KMS-11 (cell line): ENCODE data around the gene ESYT2.

ENCODE experiments used
- H2AFZ ChIP-seq: fragments of 200-600 bp; sonication (generic); 2 replicates; pipeline ENCODE4 v1.6.1; 2016; ENCODE audit warnings: antibody characterized with exemption, mixed run types, low read depth
- H3K27ac ChIP-seq: fragments of 200-600 bp; sonication (generic); 2 replicates; pipeline ENCODE4 v1.6.1; 2016; ENCODE audit warnings: mild to moderate bottlenecking, mixed run types
- H3K27me3 ChIP-seq: fragments of 200-600 bp; sonication (generic); 2 replicates; pipeline ENCODE4 v1.6.1; 2017; ENCODE audit warnings: mild to moderate bottlenecking, low read depth, mixed run types, moderate library complexity; ENCODE audit not compliant: insufficient read depth
- H3K36me3 ChIP-seq: fragments of 200-600 bp; sonication (generic); 2 replicates; pipeline ENCODE4 v1.6.1; 2017; ENCODE audit warnings: mild to moderate bottlenecking, mixed run types; ENCODE audit not compliant: insufficient read depth
- H3K4me1 ChIP-seq: fragments of 200-600 bp; sonication (generic); 2 replicates; pipeline ENCODE4 v1.6.1; 2016; ENCODE audit warnings: mild to moderate bottlenecking, low read depth, mixed run types; ENCODE audit not compliant: poor library complexity, severe bottlenecking
- H3K4me2 ChIP-seq: fragments of 200-600 bp; sonication (generic); 2 replicates; pipeline ENCODE4 v1.7.0; 2016; ENCODE audit warnings: mild to moderate bottlenecking, mixed run types
- H3K4me3 ChIP-seq: fragments of 200-600 bp; sonication (generic); IDR thresholded peaks from 2 replicates; pipeline ENCODE4 v1.6.1; 2017; ENCODE audit warnings: low read depth, low read length, mixed read lengths; ENCODE audit not compliant: insufficient read depth
- H3K79me2 ChIP-seq: fragments of 200-600 bp; sonication (generic); 2 replicates; pipeline ENCODE4 v1.6.1; 2016; ENCODE audit warnings: low read depth, mixed run types; ENCODE audit not compliant: insufficient read depth
- H3K9ac ChIP-seq: fragments of 200-600 bp; sonication (generic); 2 replicates; pipeline ENCODE4 v1.6.1; 2016; ENCODE audit warnings: mild to moderate bottlenecking, mixed run types
- H4K20me1 ChIP-seq: fragments of 200-600 bp; sonication (generic); 2 replicates; pipeline ENCODE4 v1.6.1; 2016; ENCODE audit warnings: mild to moderate bottlenecking, mixed run types; ENCODE audit not compliant: insufficient read depth
- CTCF ChIP-seq: fragments of 200-600 bp; sonication (generic); conservative IDR thresholded peaks from 2 replicates; pipeline ENCODE4 v1.6.1; 2017; ENCODE audit warnings: low read depth, mild to moderate bottlenecking, antibody characterized with exemption, low read length, moderate library complexity, mixed read lengths

ESYT2 gene

DNA sequence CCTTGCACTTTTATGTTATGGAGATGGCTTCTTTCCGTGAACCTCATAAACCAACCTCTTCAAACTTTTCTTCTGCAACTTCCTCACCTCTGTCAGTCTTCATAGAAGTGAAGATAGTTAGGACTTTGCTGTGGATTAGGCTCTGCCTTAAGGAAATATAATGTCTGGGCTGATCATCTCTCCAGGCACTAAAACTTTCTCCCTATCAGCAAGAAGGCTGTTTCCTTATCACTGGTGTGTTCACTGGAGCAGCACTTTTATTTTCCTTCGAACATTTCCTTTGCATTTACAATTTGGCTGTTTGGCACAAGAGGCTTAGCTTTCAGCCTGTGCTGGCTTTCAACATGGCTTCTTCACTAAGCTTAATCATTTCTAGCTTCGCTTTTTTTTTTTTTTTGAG lies 52.8 kb downstream of the ESYT2 start:
- Histone ChIP-seq H4K20me1 (no peaks in the 10 kb centered on the region), H3K4me3 (no peak overlapping the region), H3K4me2 (no peak overlapping the region), H3K9ac (no peak overlapping the region), H3K4me1 (peaks cover 6% of the 10 kb centered on the region), H3K36me3 (0 out of 2 replicates have a peak, but pooled peaks cover 6% of the 10 kb centered on the region), H3K27me3 (no peaks in the 10 kb centered on the region), H3K79me2 (no peaks in the 10 kb centered on the region), H3K27ac (no peak overlapping the region), H2AFZ (no peak overlapping the region)
- TF ChIP-seq CTCF = no peak

GRCh38 chr7:158774952-158775351 lies 54.4 kb downstream of the ESYT2 start:
- peaks cover 6% of the 10 kb centered on the region for H3K4me1 ChIP-seq
- H3K36me3 ChIP-seq = no peaks in the 10 kb centered on the region
- H3K27me3 ChIP-seq = no peaks in the 10 kb centered on the region
- no peaks in the 10 kb centered on the region for H3K79me2 ChIP-seq
- no peak for TF ChIP-seq CTCF
- no peak overlapping the region for H3K4me3 ChIP-seq
- no peak overlapping the region for H3K9ac ChIP-seq
- H4K20me1 ChIP-seq = no peaks in the 10 kb centered on the region
- H3K27ac ChIP-seq = no peak overlapping the region
- H2AFZ ChIP-seq = no peak overlapping the region
- H3K4me2 ChIP-seq = no peak overlapping the region

DNA sequence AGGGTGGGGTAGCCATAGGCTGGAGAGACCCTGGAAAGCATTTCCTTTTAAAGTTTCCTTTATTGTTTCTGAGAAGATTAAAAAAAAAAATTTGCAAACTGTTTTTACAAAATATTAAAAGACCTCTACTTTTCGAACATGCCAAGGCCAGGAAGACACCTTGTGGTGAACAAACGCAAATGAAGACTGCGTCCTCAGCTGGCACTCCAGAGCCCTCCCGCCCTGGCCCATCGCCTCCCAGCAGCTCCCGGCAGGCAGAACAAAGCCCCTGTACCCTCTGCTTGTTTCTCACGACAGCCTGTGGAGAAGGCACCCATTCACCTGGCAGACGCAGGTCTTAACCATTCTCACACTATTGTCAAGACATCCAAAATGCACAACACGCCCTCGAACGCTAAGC lies 56.4 kb downstream of the ESYT2 start:
- no peak overlapping the region for H3K4me3 ChIP-seq
- no peak for TF ChIP-seq CTCF
- no peaks in the 10 kb centered on the region for H3K36me3 ChIP-seq
- no peak overlapping the region for H3K4me2 ChIP-seq
- H3K79me2 ChIP-seq = no peaks in the 10 kb centered on the region
- H3K27ac ChIP-seq = no peak overlapping the region
- H4K20me1 ChIP-seq = no peaks in the 10 kb centered on the region
- peaks cover 6% of the 10 kb centered on the region for H3K4me1 ChIP-seq
- H3K9ac ChIP-seq = no peak overlapping the region
- H2AFZ ChIP-seq = no peak overlapping the region
- H3K27me3 ChIP-seq = no peaks in the 10 kb centered on the region

DNA sequence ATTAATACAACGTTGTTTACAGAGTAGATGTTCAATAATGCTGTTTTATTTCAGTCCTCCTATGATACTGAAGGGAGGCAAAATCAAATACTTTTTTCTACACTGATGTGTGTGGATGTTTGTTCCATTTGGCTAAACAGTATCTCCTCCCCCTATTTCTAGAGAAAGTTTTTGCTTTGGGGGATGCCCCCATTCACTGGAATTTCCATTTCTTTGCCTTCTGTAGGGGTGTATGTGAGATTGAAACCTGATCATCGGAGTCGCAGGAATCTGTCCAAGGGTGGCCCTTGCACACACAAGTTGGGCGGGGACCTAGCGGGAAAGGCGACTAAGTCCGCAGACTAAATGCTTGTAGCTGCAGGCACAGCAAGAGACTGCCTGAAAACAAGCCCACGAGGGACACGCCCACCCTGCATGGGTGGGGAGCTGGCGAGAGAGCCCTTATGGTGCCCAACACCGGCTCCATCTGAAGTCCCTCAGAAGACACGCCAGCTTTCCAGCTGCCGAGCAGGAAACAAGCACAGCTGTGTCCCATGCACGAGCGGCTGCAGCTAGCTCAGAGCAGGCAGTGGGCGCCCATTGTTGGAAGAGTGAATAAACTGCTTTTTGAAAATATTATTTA lies 58.0 kb downstream of the ESYT2 start:
- Histone ChIP-seq H3K4me3 (no peak overlapping the region), H3K4me2 (no peak overlapping the region), H3K79me2 (no peaks in the 10 kb centered on the region), H3K4me1 (peaks cover 17% of the 10 kb centered on the region), H3K9ac (no peak overlapping the region), H3K27ac (no peak overlapping the region), H2AFZ (no peak overlapping the region), H3K27me3 (no peaks in the 10 kb centered on the region), H3K36me3 (no peaks in the 10 kb centered on the region), H4K20me1 (no peaks in the 10 kb centered on the region)
- TF ChIP-seq CTCF = no peak
